CD14-positive monocyte (primary cell): ENCODE data around the gene GOT2. TPM values are rescaled to one million over a fixed set of nuclear protein-coding genes. Genes with fewer than 3 reads are reported as not detected.

ENCODE experiments used
- DNase-seq, 3 donors: peaks; one replicate each; pipeline ENCODE4 v3.0.0-alpha.2; 2011 to 2022
- H2AFZ ChIP-seq: 2 replicates; pipeline ENCODE4 v1.6.0; 2012; ENCODE audit warnings: mild to moderate bottlenecking, low read depth, low read length, inconsistent platforms; ENCODE audit not compliant: insufficient read depth, poor library complexity, severe bottlenecking
- H3K27ac ChIP-seq, 2 donors: 1 replicate in 1 of 2; 2 replicates in 1 of 2; pipeline ENCODE4 v1.5.1; 2012 to 2013; ENCODE audit warnings: low read length in 2 of 2, control low read depth in 1 of 2, inconsistent platforms in 1 of 2, low read depth in 1 of 2, mild to moderate bottlenecking in 1 of 2
- H3K27me3 ChIP-seq, 2 donors: one replicate each; pipeline versions ENCODE4 v1.6.0 to v1.6.1; 2011 to 2013; ENCODE audit warnings: low read length in 2 of 2; ENCODE audit not compliant: control insufficient read depth in 2 of 2, insufficient read depth in 2 of 2
- H3K36me3 ChIP-seq, 2 donors: replicated peaks in 1 of 2; 1 replicate in 1 of 2; 2 replicates in 1 of 2; pipeline versions ENCODE4 v1.5.1 to v1.6.1; 2012 to 2013; ENCODE audit warnings: low read length in 2 of 2, control low read depth in 1 of 2, inconsistent platforms in 1 of 2, mild to moderate bottlenecking in 1 of 2; ENCODE audit not compliant: insufficient read depth in 2 of 2, control insufficient read depth in 1 of 2
- H3K4me1 ChIP-seq, 2 donors: 1 replicate in 1 of 2; 2 replicates in 1 of 2; pipeline versions ENCODE4 v1.5.1 to v1.6.1; 2012 to 2013; ENCODE audit warnings: low read length in 2 of 2, control low read depth in 1 of 2, inconsistent platforms in 1 of 2, mild to moderate bottlenecking in 1 of 2, moderate library complexity in 1 of 2; ENCODE audit not compliant: insufficient read depth in 2 of 2, control insufficient read depth in 1 of 2
- H3K4me2 ChIP-seq: replicated peaks from 2 replicates; pipeline ENCODE3; 2012; ENCODE audit warnings: low read length, moderate library complexity, mild to moderate bottlenecking; ENCODE audit not compliant: poor library complexity, severe bottlenecking; ENCODE audit errors: extremely low read depth
- H3K4me3 ChIP-seq, 3 experiments: fragments of 200-600 bp in 1 of 3; sonication (generic) in 1 of 3; replicated peaks in 1 of 3; 1 replicate in 2 of 3; 2 replicates in 1 of 3; pipeline ENCODE4 v1.5.1; 2011 to 2013; ENCODE audit warnings: low read length in 3 of 3, mild to moderate bottlenecking in 3 of 3, control low read depth in 2 of 3, low read depth in 2 of 3, inconsistent platforms in 1 of 3, moderate library complexity in 1 of 3
- H3K79me2 ChIP-seq: 2 replicates; pipeline ENCODE4 v1.6.0; 2012; ENCODE audit warnings: mild to moderate bottlenecking, control low read depth, inconsistent platforms, low read length, moderate library complexity; ENCODE audit not compliant: insufficient read depth
- H3K9ac ChIP-seq: 2 replicates; pipeline ENCODE4 v1.6.0; 2017; ENCODE audit warnings: low read length, mild to moderate bottlenecking; ENCODE audit not compliant: insufficient read depth, poor library complexity, severe bottlenecking
- H3K9me3 ChIP-seq, 2 donors: replicated peaks in 1 of 2; 1 replicate in 1 of 2; 2 replicates in 1 of 2; pipeline versions ENCODE4 v1.5.1 to v1.6.1; 2012 to 2013; ENCODE audit warnings: low read length in 2 of 2, control low read depth in 1 of 2; ENCODE audit not compliant: control insufficient read depth in 1 of 2, insufficient read depth in 1 of 2
- H4K20me1 ChIP-seq: 2 replicates; pipeline ENCODE4 v1.6.0; 2012; ENCODE audit warnings: mild to moderate bottlenecking, low read length, control low read depth, moderate library complexity; ENCODE audit not compliant: insufficient read depth
- H3K27ac Mint-ChIP-seq, 7 donors: one replicate each; pipeline ENCODE4 v1.8.0; 2020; ENCODE audit warnings: mild to moderate bottlenecking in 7 of 7, mixed read lengths in 7 of 7, moderate library complexity in 6 of 7, inconsistent platforms in 2 of 7
- H3K27me3 Mint-ChIP-seq, 3 donors: one replicate each; pipeline ENCODE4 v1.8.0; 2021 to 2022; ENCODE audit warnings: low read depth in 3 of 3, mild to moderate bottlenecking in 3 of 3, mixed read lengths in 3 of 3, moderate library complexity in 3 of 3, inconsistent platforms in 1 of 3
- H3K36me3 Mint-ChIP-seq, 2 donors: one replicate each; pipeline ENCODE4 v1.8.0; 2020; ENCODE audit warnings: mixed read lengths in 2 of 2, inconsistent platforms in 1 of 2, mild to moderate bottlenecking in 1 of 2
- H3K4me1 Mint-ChIP-seq: one replicate; pipeline ENCODE4 v1.8.0; 2020; ENCODE audit warnings: mild to moderate bottlenecking, mixed read lengths
- H3K4me3 Mint-ChIP-seq, 2 donors: one replicate each; pipeline ENCODE4 v1.8.0; 2020; ENCODE audit warnings: mild to moderate bottlenecking in 2 of 2, mixed read lengths in 2 of 2, moderate library complexity in 1 of 2
- H3K9me3 Mint-ChIP-seq, 7 donors: one replicate each; pipeline ENCODE4 v1.8.0; 2020 to 2022; ENCODE audit warnings: mixed read lengths in 7 of 7, mild to moderate bottlenecking in 6 of 7, moderate library complexity in 6 of 7, inconsistent platforms in 2 of 7
- CTCF ChIP-seq: fragments of 200-600 bp; IDR thresholded peaks from one replicate; pipeline ENCODE4 v1.8.0; 2022; ENCODE audit warnings: antibody characterized with exemption, mild to moderate bottlenecking
- WGBS: methylation state at CpG from one replicate; pipeline ENCODE4 v1.1.5; 2013; ENCODE audit warnings: missing lambda C conversion rate; ENCODE audit not compliant: insufficient coverage; 5-methylcytosine and 5-hydroxymethylcytosine counted together
- intact Hi-C, 2 donors: fragments of 100-400 bp; cut with micrococcal nuclease; formaldehyde crosslinking; loops; one replicate each; pipeline versions ENCODE4 v1.15.0 to v1.15.1; 2023
- polyA plus RNA-seq, 3 donors: library from polyadenylated mRNA; depleted of rRNA in 1 of 3; unstranded in 2 of 3; stranded (reverse) in 1 of 3; fragments of 300-500 nt in 2 of 3; fragments of >200 nt in 1 of 3; fragmentation: Illumina TruSeq in 2 of 3; gene quantifications; 1 replicate in 2 of 3; 2 replicates in 1 of 3; pipeline ENCODE4 v1.2.3, GENCODE V29; 2012 to 2021

The GOT2 gene
- polyA plus RNA-seq, 3 donors = 14.9 to 35.8 (median 30.1) TPM

DNA sequence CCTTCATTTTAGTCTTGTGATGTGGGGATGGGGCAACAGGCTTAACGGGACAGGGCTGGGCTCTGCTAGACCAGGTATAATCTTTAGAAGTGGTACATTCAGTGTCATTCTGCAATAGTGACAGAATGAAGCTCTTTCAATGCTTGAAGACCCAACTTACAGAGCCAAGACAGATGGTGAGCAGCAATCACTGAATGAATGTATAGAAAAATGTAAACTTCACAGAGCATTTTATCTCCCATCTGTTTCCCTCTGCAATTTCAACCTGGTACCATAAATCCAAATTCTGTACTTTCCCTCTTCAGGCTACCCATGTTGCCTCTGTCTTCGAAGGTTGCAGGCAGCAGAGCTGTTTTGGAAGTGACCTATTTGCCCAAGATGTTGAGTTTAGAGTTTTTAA lies 33.5 kb upstream of the GOT2 start:
- H3K9ac ChIP-seq = no peak overlapping the region
- H3K4me2 ChIP-seq = no peak overlapping the region
- Mint-ChIP-seq H3K27me3 (peaks cover 2 to 5% (median 4%) of the 10 kb centered on the region in 3 donors), H3K9me3 (peaks cover 0 to 6% (median 0%) of the 10 kb centered on the region in 7 donors), H3K27ac (no peak overlapping the region), H3K4me3 (no peak overlapping the region), H3K4me1 (no peaks in the 10 kb centered on the region), H3K36me3 (no peaks in the 10 kb centered on the region)
- no peaks in the 10 kb centered on the region for H3K79me2 ChIP-seq
- TF ChIP-seq CTCF = no peak
- H2AFZ ChIP-seq = no peak overlapping the region
- H3K9me3 ChIP-seq = no peaks in the 10 kb centered on the region
- WGBS = no CpG with 5 or more reads among the region's 2 CpGs
- intact Hi-C loops = no loop called here
- H3K4me1 ChIP-seq = no peaks in the 10 kb centered on the region
- no peaks in the 10 kb centered on the region for H4K20me1 ChIP-seq
- H3K36me3 ChIP-seq = no peaks in the 10 kb centered on the region
- H3K27ac ChIP-seq = no peak overlapping the region
- no peak overlapping the region for H3K4me3 ChIP-seq
- DNase-seq = no peak
- no peaks in the 10 kb centered on the region for H3K27me3 ChIP-seq

GRCh38 chr16:58756650-58757332 lies 22.7 kb upstream of the GOT2 start:
- 71% methylated on average over 3 of the region's 7 CpGs for WGBS
- Histone ChIP-seq H3K9me3 (no peaks in the 10 kb centered on the region), H3K4me3 (peak overlapping the region in 1 of 3 experiments; percentile 39), H3K79me2 (no peaks in the 10 kb centered on the region), H2AFZ (peak overlapping the region; percentile 59), H3K27ac (no peak overlapping the region), H4K20me1 (no peaks in the 10 kb centered on the region), H3K27me3 (no peaks in the 10 kb centered on the region), H3K4me2 (peak overlapping the region; percentile 51), H3K36me3 (no peaks in the 10 kb centered on the region), H3K4me1 (peaks cover 11 to 15% of the 10 kb centered on the region in 2 donors), H3K9ac (no peak overlapping the region)
- Mint-ChIP-seq H3K36me3 (no peaks in the 10 kb centered on the region), H3K4me1 (peaks cover 10% of the 10 kb centered on the region), H3K4me3 (peak overlapping the region in 1 of 2 donors; percentile 78), H3K27ac (no peak overlapping the region), H3K9me3 (peaks cover 0 to 4% (median 2%) of the 10 kb centered on the region in 7 donors), H3K27me3 (peaks cover 5 to 12% (median 10%) of the 10 kb centered on the region in 3 donors)
- intact Hi-C loops = no loop called here
- peak; percentile 6 for TF ChIP-seq CTCF
- DNase-seq = no peak
